HuH-7 (cell line): ENCODE measurements around the gene SLC25A21.
"Not testable (repeated sequence)": the region's sequence is repeated elsewhere in the genome, so short reads cannot be mapped to it uniquely, and the experiment has no call there.

Source experiments
- DNase-seq: peaks from one replicate; pipeline ENCODE4 v3.0.0; 2011; ENCODE audit warnings: low spot score

The SLC25A21 gene

GRCh38 chr14:37186865-37187264 lies 14.5 kb upstream of the SLC25A21 start:
- no peak for DNase-seq

GRCh38 chr14:37185670-37186069 lies 13.3 kb upstream of the SLC25A21 start:
- DNase-seq: no peak

DNA sequence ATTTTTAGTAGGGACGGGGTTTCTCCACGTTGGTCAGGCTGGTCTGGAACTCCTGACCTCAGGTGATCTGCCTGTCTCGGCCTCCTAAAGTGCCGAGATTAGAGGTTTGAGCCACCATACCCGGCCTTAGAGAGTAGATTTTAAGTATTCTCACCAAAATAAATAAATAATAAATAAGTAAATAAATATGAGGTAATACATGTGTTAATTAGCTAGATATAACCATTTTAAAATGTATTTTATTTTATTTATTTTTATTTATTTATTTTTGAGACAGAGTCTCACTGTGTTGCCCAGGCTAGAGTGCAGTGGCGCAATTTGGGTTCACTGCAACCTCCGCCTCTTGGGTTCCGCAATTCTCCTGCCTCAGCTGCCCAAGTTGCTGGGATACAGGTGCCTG lies 12.1 kb upstream of the SLC25A21 start:
- DNase-seq: not testable (repeated sequence)

GRCh38 chr14:37181441-37181840 lies 9.0 kb upstream of the SLC25A21 start:
- no peak for DNase-seq

DNA sequence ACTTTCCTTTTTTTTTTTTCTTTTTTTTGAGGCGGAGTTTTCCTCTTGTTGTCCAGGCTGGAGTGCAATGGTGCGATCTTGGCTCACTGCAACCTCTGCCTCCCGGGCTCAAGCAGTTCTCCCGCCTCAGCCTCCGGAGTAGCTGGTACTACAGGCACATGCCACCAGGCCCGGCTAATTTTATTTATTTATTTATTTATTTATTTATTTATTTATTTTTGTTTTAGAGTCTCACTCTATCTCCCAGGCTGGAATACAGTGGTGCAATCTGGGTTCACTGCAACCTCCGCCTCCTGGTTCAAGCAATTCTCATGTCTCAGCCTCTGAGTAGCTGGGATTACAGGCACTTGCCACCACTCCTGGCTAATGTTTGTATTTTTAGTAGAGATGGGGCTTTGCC lies 8.5 kb upstream of the SLC25A21 start:
- DNase-seq: not testable (repeated sequence)

DNA sequence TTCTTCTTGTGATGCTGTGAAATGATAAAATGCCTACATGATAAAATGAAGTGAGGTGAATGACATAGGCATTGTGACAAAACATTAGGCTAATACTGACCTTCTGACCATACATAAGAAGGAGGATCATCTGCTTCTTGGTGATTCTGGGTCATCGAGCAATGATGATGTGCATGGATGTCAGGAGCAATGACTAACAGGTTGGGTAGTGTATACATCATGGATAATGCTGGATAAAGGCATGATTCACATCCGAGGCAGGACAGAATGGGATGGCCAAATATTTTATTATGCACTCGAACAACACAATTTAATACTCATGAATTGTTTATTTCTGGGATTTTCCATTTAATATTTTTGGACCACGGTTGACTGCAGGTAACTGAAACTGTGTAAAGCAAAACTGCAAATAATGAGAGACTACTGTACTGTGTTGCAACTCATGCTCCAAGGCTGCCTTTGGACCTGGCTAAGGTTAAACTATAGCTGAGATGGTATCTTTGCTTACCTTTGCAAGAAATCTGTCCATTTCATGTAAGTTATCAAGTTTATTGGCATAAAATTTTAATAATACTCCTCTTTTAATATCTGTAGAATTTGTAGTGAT lies 7.6 kb upstream of the SLC25A21 start:
- DNase-seq: no peak

DNA sequence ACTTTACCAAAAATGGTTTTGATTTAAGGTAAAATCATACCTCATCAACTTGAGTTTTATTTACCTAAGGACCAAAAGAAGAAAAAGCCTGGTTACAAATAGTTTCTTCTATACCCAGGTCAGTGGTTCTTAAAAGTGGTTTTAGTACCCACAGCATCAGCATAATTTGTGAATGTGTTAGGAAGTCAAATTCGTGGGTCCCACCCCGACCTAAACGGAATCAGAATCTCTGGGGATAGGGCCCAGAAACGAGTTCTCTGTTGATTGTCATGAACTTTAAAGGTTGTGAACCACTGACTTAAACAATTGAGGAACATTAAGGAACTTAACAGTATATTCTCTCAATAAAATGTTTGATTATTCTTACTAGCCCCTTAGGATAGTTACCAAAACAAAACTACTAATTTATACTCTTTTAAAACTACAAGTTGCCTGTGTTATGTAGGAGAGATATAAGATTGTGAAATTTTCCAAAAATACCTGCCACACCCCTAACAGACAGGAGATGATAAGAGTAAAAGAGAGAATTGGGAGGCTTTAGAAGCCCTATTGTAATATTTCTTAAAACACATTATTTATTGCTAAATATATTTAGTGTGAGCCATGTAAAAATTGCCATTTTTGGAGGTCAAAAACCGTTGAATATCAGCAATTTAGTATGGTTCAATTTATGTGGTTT lies 669 bp upstream of the SLC25A21 start:
- DNase-seq: no peak

- no peak for DNase-seq
These were observed 755 bp downstream of the SLC25A21 start for GRCh38 chr14:37171678-37172023.

- no peak for DNase-seq
These were observed 1.4 kb downstream of the SLC25A21 start for GRCh38 chr14:37170993-37171392.

GRCh38 chr14:37170237-37170636 lies 2.2 kb downstream of the SLC25A21 start:
- DNase-seq: no peak

DNA sequence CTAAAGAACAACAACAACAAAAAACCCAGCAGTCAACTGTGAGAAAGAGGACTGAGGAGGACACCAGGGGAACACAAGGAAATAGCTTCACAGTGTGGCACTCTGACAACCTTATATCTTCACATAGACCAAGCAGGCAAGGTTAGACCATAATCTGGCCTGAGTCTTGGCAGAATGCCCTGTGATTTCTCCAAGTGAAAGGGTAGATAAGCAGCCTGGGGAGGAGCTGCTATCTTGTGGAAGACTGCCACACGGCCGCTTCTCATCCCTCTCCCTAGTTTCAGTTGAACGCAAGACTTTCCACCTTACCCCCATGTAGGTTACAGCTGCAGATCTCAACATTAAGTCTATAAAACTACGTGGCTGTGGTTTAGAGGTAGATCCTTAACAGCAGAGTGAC lies 3.7 kb downstream of the SLC25A21 start:
- no peak for DNase-seq

GRCh38 chr14:37167151-37168047 lies 5.0 kb downstream of the SLC25A21 start:
- DNase-seq: no peak

- no peak for DNase-seq
These were observed 6.6 kb downstream of the SLC25A21 start for GRCh38 chr14:37165794-37166193.

- DNase-seq: not testable (repeated sequence)
These were observed 10.1 kb downstream of the SLC25A21 start for GRCh38 chr14:37162307-37162706.

- no peak for DNase-seq
These were observed 14.4 kb downstream of the SLC25A21 start for GRCh38 chr14:37157987-37158386.

GRCh38 chr14:37153483-37153882 lies 18.9 kb downstream of the SLC25A21 start:
- DNase-seq: no peak

- no peak for DNase-seq
These were observed 19.4 kb downstream of the SLC25A21 start for GRCh38 chr14:37153005-37153404.

- peak; percentile 9 for DNase-seq
These were observed 22.0 kb downstream of the SLC25A21 start for GRCh38 chr14:37150414-37150813.

DNA sequence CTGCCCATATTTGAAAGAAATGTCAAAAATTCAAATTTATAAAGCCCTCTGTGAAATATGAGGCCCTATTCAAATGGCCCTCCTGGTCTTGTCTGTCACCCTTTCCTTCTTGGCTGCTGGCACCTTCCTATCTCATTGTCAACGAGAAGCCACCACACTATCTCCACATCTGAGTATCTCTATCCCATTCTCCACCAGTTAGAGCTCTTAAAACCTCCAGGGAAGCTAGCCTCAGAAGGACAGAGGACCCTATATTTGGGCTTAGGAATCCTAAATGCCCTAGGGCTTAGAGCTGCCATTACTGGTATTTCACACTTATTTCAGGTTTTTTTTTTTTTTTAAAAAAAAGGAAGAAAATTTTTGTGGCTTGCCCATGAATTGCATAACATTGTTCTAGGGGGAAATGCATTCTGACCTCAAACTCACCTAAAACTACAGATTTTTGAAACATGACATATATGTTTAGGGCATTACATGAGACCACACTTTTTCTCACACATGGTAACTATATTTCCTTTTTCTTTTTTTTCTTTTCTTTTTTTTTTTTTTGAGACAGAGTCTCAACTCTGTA lies 25.0 kb downstream of the SLC25A21 start:
- no peak for DNase-seq

DNA sequence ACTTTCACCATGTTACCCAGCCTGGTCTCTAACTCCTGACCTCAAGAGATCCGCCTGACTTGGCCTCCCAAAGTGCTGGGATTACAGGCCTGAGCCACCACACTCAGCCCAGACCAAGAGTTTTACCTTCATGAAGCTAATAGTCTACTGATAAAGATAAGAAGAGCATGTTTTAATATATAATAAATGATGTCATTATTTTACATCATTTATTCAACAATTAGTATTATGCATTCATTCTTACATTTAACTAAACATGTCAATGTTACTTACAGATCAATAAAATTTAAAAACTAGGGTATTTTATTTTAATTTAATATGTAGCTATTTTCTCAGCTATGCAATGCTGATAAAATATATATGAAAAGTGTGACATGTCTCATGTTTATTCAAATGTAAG lies 26.0 kb downstream of the SLC25A21 start:
- not testable (repeated sequence) for DNase-seq

DNA sequence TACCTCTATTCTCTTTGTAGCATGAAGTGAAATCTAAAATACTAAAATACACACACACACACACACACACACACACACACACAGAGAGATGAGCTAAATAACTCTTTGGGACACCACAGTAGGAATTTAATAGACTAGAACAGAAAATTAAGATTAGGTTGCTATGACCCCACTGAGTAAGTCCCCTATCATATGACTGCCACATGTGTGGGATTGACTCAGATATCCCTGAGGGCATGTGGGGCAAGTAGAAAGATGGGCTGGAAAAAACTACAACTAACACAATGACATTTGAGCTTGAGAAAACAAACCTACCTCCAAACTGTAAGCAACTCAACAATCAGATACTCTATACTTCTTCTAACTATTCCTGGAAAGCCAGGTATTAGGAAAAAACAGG lies 27.0 kb downstream of the SLC25A21 start:
- no peak for DNase-seq

- no peak for DNase-seq
These were observed 27.6 kb downstream of the SLC25A21 start for GRCh38 chr14:37144729-37145363.
